Measurements from ENCODE around the gene SLC4A11. TPM values are rescaled to one million over a fixed set of nuclear protein-coding genes. Genes with fewer than 3 reads are reported as not detected.

Gene SLC4A11
- total RNA-seq, 1 donor from 2014 or later = 0.89 TPM

DNA sequence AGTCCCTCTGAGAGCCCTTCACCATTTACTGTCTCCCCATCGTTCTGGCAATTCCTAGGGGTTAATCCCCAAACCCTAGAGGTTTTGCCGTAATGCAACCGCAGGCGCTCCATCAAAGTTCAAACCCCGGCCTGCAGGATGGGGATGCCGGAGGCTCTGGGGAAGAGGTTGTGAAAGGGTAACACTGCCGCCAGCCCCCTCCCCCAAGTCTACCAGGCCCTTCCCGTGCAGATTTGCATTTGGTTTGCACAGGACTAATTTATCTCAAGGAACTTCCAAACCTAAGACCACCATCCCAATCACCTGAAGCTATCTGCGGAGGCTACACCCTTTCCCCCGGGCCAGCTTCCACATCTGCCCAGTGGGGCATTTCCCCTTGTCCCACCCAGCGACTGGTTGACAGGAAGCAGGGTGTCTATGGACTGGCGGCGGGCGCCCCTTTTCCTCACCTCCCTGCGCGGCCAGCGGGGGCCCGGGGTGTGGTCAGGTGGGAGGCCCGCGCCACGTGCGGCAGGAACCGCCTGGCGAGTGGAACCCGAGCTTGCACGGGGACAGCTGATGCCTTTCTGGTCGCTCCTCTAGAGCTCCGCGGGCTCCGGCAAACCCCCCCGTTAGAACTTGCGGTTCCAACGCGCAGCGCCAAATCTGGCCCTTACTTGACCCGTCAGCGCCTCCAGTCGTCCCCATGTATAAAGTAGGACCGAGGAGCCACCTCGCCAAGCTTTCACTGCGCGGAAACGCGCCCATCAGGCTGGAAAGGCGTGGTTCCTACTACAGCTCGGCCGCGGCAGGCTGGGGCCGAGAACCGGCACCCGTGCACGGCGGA lies 9.4 kb upstream of the SLC4A11 start:
- intact Hi-C loops (cut with DNase I) = no loop called here
- DNase-seq (ENCODE audit: low spot score) = no peak

DNA sequence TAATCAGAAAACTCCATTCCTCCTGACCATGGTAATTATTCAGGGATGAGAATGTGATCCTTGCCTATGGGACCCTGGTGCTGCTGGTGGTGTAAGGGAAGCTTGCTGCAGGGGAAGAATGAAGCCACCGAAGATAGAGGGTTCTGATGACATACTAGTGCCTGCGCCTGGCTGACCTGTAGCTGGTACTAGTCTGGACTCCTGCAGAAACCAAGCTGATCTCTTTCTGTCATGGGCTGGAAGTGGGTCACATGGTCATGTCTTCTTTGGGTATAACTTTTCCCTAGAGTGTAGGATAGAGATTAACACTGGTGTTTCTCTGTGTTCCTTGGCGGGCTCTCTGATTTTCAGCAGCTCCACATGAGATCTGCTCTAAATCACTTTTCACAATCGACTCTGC lies 8.6 kb upstream of the SLC4A11 start:
- DNase-seq (ENCODE audit: low spot score) (no peak), ATAC-seq (peak; percentile 42)
- intact Hi-C loops (cut with DNase I) = no loop called here

More for the DNA sequence above, 9.4 kb upstream of the SLC4A11 start:
- peak; percentile 58 for ATAC-seq

DNA sequence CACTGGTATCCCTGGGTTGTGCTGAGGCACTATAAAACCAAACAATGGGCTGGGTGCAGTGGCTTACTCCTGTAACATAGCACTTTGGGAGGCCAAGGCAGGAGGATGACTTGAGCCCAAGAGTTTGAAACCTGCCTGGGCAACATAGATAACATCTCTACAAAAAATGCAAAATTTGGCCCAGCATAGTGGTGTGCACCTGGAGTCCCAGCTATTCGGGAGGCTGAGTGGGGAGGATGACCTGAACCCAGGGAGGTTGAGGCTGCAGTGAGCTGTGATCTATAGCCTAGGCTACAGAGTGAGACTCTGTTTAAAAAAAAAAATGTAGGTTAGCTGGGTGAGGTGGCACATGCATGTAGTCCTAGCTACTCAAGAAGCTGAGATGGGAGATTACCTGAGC lies 7.7 kb upstream of the SLC4A11 start:
- intact Hi-C loops (cut with DNase I) = no loop called here
- DNase-seq (ENCODE audit: low spot score) = no peak
- ATAC-seq = no peak

DNA sequence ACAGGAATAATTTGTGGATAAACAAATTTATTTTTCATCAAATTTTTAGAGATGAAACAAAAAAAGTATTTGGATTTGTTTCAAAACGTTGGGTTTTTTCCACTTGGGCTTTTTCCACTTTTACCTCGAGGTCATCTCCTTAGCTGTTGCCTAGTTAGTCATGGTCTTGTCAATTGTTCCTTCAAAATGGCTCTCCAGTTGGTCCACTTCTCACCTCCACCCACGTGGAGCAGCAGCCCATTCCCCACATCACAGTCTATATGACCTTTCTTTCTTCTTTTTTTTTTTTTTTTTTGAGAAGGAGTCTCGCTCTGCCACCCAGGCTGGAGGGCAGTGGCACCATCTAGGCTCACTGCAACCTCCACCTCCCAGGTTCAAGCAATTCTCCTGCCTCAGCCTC lies 6.7 kb upstream of the SLC4A11 start:
- ATAC-seq (no peak), DNase-seq (ENCODE audit: low spot score) (no peak)
- intact Hi-C loops (cut with DNase I) = no loop called here

DNA sequence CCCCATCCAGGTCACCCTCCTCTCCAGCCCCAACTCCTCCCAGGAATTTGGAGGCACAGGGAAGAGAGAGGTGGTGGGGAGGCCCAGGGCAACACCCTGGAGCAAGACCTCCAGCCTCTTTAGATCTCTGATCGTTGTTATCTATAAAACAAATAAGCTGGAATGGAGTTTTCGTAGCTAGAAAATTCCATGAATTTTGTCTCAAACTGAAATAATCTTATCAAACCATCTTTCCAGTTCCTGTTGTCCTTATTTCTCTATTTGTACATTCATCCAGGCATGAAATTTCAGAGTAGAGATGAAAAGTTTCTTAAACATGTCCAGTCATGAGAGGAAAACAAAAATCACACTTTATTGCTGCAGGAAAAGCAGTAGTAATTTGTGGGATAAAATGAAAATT lies 6.2 kb upstream of the SLC4A11 start:
- ATAC-seq (no peak), DNase-seq (ENCODE audit: low spot score) (no peak)
- intact Hi-C loops (cut with DNase I) = no loop called here

DNA sequence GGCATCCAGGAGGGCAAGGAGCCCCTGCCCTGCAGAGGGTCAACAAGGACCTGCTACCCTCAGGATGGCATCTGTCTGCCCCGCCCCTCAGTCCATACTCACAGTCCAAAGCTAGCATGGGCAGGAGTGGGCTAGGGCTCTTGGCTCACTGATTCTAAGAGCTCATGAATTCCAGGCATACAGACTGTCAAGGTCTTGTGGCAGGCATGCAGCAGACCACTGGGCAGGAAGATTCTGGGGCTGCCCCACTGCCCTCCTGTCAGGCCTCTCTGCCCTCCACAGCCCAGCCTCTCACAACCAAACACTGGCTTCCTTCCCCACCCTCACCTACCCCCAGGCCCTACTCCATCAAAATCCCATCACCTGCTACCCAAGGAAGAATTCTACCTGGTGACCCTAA lies 5.6 kb upstream of the SLC4A11 start:
- intact Hi-C loops (cut with DNase I) = no loop called here
- no peak for ATAC-seq
- no peak for DNase-seq (ENCODE audit: low spot score)

DNA sequence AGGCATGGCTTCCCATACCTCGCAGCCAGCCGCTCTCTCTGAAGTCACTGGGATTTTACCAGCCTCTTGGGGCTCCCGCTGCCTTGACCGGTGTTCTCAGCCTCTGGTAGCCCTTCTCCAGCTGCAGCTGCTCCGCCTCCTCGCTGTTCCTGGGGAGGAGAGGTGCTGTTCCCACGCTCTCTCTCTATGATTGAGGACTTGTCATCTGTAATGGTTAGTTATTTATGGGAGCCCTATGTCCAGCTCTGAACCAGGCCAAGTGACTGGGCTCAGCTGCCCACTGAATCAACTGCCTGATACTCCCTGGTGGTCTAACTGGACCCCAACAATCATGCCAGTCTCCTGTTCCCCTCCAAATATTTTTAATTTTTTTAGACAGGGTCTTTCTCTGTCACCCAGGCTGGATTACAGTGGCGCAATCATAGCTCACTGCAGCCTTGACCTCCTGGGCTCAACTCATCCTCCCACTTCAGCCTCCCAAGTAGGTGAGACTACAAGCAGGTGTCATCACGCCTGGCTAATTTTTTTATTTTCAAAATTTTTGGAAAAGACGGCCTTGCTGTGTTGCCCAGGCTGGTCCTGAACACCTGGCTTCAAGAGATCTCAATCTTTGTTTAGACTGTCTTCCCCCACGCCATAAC lies 4.8 kb upstream of the SLC4A11 start:
- intact Hi-C loops (cut with DNase I) = no loop called here
- DNase-seq (ENCODE audit: low spot score) (no peak), ATAC-seq (no peak)

DNA sequence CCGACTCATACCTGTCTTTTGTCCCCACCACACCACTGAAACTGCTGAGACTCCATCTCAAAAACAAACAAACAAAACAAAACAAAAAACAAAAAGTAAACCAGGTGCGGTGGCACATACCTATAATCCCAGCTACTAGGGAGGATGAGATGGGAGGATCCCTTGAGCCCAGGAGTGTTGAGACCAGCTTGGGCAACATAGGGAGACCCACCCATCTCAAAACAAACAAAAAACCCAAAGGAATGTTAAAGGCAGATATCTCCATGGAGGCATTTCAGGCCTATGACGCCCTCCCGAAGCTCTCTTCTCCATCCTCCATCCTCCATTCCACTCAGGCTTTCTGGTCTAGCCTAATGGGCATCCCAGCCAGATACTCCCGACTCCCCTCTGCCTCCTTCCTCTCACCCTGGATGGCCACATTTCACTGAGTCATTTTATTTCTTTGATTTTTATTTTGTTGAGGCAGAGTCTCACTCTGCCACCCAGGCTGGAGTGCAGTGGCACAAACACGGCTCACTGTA lies 3.2 kb upstream of the SLC4A11 start:
- ATAC-seq = no peak
- no peak for DNase-seq (ENCODE audit: low spot score)
- intact Hi-C loops (cut with DNase I) = no loop called here

DNA sequence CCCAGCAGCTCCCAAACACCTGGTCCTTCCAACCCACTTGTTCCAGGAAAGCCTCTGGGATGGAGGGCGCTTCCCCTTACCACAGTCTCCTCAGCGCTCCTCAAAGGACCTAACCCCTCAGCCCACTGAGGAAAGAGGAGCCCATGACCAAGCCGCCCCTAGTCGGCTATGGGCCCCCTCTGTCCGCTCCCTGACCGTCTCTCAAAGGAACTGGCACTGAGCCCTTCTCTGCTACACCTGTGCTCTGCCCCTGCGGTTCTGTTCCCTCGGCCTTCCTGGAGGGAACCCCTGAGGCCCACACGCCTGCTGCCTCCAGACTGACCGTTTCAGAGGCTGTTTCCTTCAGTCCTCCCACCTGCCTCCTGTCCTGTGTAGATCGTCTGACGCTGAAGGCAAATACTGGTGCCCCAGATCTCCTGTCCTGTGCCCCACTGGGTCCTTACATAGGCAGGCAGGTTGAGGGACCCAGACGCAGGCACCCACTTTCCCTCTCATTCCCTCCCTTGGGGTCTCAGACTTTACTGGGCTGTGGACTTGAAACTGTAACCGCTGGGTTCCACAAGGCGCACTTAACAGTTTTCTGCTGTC lies 1.9 kb upstream of the SLC4A11 start:
- intact Hi-C loops (cut with DNase I) = no loop called here
- ATAC-seq (no peak), DNase-seq (ENCODE audit: low spot score) (no peak)

DNA sequence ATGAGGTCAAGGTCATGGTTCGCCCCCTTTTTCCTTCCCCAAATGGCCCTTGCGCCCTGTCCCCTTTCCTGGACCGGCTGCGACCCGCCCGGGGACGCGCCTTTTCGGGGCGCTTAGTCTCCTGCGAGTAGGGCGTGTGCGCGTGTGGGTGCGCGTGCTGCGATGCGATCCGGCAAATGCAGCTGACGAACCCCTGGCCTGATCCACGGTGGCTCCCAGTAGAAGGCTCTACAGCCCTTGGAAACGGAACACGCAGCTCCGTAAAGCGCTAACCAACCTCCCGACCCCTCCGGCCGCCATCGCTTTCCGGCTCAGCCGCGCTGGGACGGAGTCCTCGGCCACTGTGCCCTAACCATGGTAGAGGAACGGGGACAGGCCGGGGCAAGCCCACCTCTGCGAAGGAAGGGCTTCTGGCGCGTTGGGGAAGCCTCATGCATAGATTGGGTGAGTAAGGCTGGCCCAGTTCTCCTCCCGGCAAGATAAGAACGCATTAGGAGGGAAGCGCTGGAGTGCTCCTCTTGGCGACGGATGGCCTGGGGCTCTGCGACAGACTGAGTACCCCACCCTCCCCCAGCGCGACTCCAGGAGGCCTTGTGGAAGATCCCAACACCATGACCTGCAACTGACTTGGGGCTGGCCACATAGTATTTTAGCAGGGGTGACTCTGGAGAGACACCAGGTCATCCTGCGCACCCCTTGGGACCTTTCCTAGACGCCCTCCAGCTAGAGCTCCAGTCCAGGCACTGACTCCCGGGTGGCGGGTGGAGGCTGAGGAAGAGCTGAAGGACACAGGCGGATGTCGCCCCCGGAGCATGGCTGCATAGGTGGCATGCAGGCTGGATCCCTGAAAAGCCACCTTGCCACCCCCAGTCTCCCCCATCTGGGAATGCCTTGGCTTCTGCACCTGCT lies 1.1 kb upstream of the SLC4A11 start:
- peak; percentile 7 for ATAC-seq
- intact Hi-C loops (cut with DNase I) = no loop called here

DNA sequence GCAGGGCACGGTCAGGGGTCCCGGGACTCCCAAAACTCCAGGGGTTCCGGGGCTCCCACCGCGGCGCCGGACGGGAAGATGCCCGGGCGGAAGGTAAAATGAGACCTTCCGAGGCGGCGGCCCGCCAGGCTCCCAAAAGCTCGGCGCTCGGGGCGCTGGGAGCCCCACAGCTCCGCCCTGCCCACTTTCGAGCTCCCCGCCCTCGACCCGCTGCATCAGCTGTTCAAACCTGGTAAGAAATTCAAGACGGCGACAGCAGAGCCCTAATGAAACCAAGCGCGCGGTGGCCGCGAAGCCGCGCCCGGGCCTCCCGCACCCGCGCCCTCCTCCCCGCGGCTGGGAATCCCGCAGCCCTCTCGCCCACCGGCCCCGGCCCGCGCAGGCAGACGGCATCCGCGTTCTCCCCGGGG lies 369 bp downstream of the SLC4A11 start:
- DNase-seq (ENCODE audit: low spot score) (no peak), ATAC-seq (no peak)
- intact Hi-C loops (cut with DNase I) = no loop called here

More for the DNA sequence above, 1.1 kb upstream of the SLC4A11 start:
- no peak for DNase-seq (ENCODE audit: low spot score)

DNA sequence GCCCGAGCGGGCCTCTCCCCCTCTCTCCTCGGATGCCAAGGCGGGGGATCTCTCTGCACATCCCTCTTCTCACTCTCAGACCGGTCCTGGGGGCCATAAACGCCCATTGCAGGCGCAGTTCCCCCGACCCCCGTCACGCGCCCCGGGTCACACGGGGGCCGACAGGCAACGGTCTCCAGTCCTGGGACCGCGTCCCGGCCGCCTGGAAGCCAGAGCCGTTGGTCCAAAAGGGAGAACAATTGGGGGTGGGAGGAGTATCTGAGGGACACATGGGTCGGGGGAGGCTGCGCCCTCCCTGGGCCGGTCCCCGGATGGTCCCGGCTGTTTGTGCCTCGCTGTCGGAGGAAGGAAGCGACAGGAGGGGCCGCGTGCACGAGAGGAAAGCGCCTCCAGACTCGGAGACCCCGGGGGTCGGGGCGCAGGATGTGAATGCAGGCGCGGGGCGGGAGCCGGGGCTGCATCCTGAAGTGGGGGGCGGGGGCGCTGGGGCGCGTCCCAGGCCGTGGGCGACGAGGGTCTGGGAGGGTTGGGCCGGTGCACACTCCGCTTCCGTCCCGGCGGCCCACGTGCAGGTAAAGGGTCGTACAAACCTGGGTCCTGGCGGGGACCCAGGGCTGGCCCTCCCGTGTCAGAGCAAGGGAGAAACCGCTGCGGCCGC lies 903 bp downstream of the SLC4A11 start:
- ATAC-seq = no peak
- intact Hi-C loops (cut with DNase I) = no loop called here

DNA sequence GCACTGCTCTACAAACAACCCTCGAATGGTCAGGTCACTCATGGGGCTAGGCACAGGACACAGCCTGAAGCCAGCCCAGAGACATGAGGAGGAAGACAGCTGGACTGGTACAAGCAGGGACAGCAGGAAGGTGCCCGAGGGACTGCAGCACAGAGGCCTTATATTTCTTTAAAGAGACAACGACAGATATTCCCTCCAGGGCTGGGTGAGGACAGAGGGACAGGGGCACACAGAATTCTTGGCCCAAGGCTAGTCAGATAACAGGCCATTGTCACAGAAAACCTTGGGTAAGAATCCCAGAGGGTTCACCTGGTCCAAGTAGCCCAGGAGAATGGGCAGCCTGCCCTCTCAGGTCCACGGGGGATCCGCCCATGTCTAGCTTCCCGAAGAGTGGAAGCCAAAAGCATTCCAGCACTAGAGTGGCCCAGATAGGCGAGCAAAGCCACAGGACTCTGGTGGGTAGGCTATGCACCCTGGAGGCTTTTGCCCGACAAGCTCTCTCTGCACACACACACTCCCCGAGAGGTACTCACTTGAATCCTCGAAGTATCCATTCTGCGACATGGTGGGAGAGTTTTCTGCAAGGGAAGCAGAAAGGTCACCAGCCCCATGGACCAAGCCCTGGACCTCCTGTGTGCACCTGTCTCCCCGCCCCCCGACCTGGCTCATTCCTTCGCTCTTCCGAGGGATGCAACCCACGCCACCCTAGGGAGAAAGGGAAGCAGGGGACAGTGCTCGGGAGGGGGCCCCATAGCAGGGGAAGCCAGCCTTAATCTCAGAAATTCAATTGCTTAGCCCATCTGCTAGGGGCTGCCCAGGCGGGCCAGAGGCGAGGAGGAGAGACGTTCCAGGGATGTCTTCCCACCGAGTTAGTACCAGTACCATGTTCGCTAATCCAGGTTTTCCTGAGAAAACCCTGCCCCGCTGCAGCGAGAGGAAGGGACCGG lies 1.7 kb downstream of the SLC4A11 start:
- intact Hi-C loops (cut with DNase I) = no loop called here
- no peak for ATAC-seq
- no peak for DNase-seq (ENCODE audit: low spot score)

More for the DNA sequence above, 903 bp downstream of the SLC4A11 start:
- DNase-seq (ENCODE audit: low spot score) = no peak

DNA sequence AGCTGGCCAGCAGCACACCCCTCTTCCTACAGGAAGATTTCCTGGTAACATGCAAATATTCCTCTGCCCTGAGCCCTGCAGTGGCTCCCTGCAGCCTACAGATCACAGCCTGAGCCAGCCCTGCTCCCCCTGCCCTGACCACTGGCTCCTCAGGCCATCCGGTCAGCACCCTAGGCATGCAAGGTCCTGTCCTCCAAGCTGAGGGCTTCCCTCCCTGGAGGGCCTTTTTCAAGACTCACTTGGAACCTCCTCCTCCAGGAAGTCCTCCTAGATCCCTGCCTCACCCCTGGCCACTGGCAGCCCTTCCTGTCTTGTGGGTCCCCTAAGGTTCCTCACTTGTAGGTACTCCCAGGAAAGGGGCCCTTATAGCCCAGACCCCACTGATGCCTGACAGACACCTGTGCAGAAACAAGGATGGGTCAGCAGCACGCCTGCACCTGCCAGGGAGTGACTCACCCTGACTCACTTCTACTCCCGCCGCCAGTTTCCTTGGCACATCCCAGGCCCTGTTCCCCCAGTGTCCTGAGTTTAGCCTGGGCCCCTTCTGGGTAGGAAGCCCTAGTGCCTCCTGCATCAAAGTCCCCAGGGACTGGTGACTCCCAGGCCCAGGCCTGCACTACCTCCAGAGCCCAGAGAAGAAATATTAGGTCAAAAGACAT lies 3.2 kb downstream of the SLC4A11 start:
- no peak for DNase-seq (ENCODE audit: low spot score)
- intact Hi-C loops (cut with DNase I) = no loop called here
- ATAC-seq = no peak

DNA sequence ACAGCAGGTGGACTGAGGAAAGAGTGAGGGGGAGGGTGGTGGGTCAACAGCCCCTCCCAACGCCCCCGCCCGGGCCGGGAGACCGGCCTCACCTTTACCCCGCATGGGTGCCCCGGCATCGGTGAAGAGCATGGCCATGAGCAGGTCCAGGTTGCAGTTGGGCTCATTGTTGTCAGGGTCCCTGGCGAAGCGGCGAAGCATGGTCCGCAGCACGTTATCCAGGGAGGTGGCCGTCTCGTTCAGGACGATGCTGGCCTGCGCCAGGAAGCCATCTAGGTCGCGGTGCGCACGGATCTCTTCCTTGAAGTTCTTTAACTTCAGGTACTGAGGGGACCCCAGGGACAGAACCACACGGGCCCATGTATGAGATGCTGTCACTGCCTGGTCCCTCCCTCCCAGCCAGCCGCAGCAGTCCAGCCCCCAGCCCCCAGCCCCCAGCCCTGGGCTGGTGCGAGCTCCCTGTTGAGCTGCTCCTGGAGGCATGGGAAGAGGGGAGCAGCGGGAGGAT lies 4.9 kb downstream of the SLC4A11 start:
- ATAC-seq (no peak), DNase-seq (ENCODE audit: low spot score) (no peak)
- intact Hi-C loops (cut with DNase I) = no loop called here

DNA sequence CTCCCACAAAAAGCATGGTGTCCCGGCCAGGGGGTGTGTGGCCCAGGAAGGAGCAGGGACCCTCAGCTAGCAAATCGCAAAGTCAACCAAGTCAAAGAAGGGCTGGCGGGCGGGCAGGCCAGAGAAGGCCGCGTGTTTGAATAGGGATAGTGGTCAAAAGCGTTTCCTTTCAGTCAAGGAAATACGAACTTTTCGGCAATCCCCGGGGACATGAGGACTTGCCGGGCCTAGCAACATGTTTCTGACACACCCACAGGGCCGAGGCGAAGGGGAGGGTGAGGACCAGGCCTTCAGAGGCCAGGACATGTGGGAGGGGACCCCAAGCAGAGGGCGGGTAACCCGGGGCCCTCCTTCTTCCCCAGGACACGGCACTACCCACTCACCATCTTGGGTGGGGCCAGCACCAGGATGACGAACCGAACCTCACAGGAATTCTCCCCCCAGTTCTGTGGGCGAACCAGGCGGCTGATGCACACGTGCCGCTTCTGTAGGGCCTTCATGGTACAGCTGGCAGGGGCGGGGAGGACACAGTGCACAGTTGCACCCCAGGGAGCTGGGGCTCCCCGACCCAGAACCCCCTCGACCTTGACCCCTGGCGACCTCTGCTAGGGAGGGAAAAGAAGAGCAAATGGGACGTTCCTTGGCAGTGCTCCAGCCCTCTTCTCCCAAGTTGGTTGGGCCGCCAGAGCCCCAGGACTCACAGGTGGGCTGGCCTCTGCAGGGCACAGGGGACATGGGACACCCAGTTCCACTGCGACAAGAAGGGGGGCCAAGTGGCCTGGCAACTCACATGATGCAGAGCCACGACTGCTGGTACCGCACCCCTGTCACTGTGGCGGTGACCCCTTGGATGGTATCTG lies 5.6 kb downstream of the SLC4A11 start:
- DNase-seq (ENCODE audit: low spot score) (no peak), ATAC-seq (no peak)
- intact Hi-C loops (cut with DNase I) = no loop called here
